ENCODE data around the gene STEAP1B.

- no peak for TF ChIP-seq CTCF (conservative IDR thresholded peaks at IDR 0.05; ENCODE audit: low read length)
- TF ChIP-seq EZH2phosphoT487 (IDR thresholded peaks at IDR 0.05; ENCODE audit: borderline replicate concordance, low read depth, low read length): no peak
Measured at GRCh38 chr7:22480523-22481075, 19.4 kb downstream of the STEAP1B start.
